H9 (cell line): ENCODE data around the gene OR2AG2. TPM values are rescaled to one million over a fixed set of nuclear protein-coding genes. Genes with fewer than 3 reads are reported as not detected.

Experiments used
- DNase-seq: peaks from one replicate; pipeline ENCODE4 v3.0.0-alpha.2; 2017
- H2AFZ ChIP-seq: one replicate; pipeline ENCODE4 v1.6.1; 2013; ENCODE audit warnings: mild to moderate bottlenecking, low read length, control low read depth, moderate library complexity
- H2AK5ac ChIP-seq: 2 replicates; pipeline ENCODE4 v1.6.1; 2013; ENCODE audit warnings: low read length, control low read depth, mixed read lengths; ENCODE audit not compliant: insufficient read length
- H2BK120ac ChIP-seq: one replicate; pipeline ENCODE4 v1.6.1; 2013; ENCODE audit warnings: low read depth, mild to moderate bottlenecking, low read length, control low read depth, inconsistent platforms; ENCODE audit not compliant: poor library complexity, severe bottlenecking
- H2BK12ac ChIP-seq: 2 replicates; pipeline ENCODE4 v1.6.1; 2013; ENCODE audit warnings: low read length, control low read depth, mixed read lengths, low read depth; ENCODE audit not compliant: insufficient read length
- H2BK15ac ChIP-seq: 2 replicates; pipeline ENCODE4 v1.6.1; 2013; ENCODE audit warnings: low read depth, low read length, control low read depth
- H2BK20ac ChIP-seq: one replicate; pipeline ENCODE4 v1.6.1; 2013; ENCODE audit warnings: low read depth, mild to moderate bottlenecking, low read length, control low read depth, inconsistent platforms; ENCODE audit not compliant: poor library complexity, severe bottlenecking
- H2BK5ac ChIP-seq: 2 replicates; pipeline ENCODE4 v1.6.1; 2013; ENCODE audit warnings: low read length, control low read depth, mixed read lengths; ENCODE audit not compliant: insufficient read length
- H3K14ac ChIP-seq: 2 replicates; pipeline ENCODE4 v1.6.1; 2013; ENCODE audit warnings: low read length, control low read depth; ENCODE audit not compliant: insufficient read depth
- H3K18ac ChIP-seq: 2 replicates; pipeline ENCODE4 v1.6.1; 2013; ENCODE audit warnings: low read depth, mild to moderate bottlenecking, mixed read lengths, low read length, control low read depth; ENCODE audit not compliant: insufficient read length
- H3K23ac ChIP-seq: 2 replicates; pipeline ENCODE4 v1.6.1; 2013; ENCODE audit warnings: low read length, control low read depth, mixed read lengths, low read depth; ENCODE audit not compliant: insufficient read length
- H3K23me2 ChIP-seq: 2 replicates; pipeline ENCODE4 v1.6.1; 2013; ENCODE audit warnings: low read depth, mild to moderate bottlenecking, mixed read lengths, low read length, control low read depth; ENCODE audit not compliant: insufficient read length, poor library complexity, severe bottlenecking
- H3K27ac ChIP-seq: 2 replicates; pipeline ENCODE4 v1.5.1; 2013; ENCODE audit warnings: low read length, control low read depth, mixed read lengths, low read depth; ENCODE audit not compliant: insufficient read length
- H3K27me3 ChIP-seq: 2 replicates; pipeline ENCODE4 v1.6.1; 2013; ENCODE audit warnings: low read length, control low read depth, inconsistent platforms; ENCODE audit not compliant: insufficient read depth
- H3K4ac ChIP-seq: 2 replicates; pipeline ENCODE4 v1.6.1; 2013; ENCODE audit warnings: low read depth, mild to moderate bottlenecking, control low read depth, inconsistent platforms, low read length, moderate library complexity
- H3K4me1 ChIP-seq: 2 replicates; pipeline ENCODE4 v1.6.1; 2013; ENCODE audit warnings: low read length, control low read depth, inconsistent platforms; ENCODE audit not compliant: insufficient read depth
- H3K4me2 ChIP-seq: 2 replicates; pipeline ENCODE4 v1.6.1; 2013; ENCODE audit warnings: low read length, control low read depth, mixed read lengths; ENCODE audit not compliant: insufficient read length, insufficient read depth
- H3K56ac ChIP-seq: 2 replicates; pipeline ENCODE4 v1.6.1; 2013; ENCODE audit warnings: low read depth, mild to moderate bottlenecking, mixed read lengths, low read length, control low read depth; ENCODE audit not compliant: insufficient read length
- H3K79me1 ChIP-seq: 2 replicates; pipeline ENCODE4 v1.6.1; 2013; ENCODE audit warnings: low read depth, mild to moderate bottlenecking, moderate library complexity, low read length, control low read depth, inconsistent platforms; ENCODE audit not compliant: insufficient read depth, poor library complexity, severe bottlenecking
- H3K79me2 ChIP-seq: 2 replicates; pipeline ENCODE4 v1.6.1; 2013; ENCODE audit warnings: low read length, control low read depth, inconsistent platforms; ENCODE audit not compliant: insufficient read depth
- H3K9ac ChIP-seq: 2 replicates; pipeline ENCODE4 v1.6.1; 2013; ENCODE audit warnings: low read length, control low read depth, mixed read lengths; ENCODE audit not compliant: insufficient read length; ENCODE audit errors: extremely low read depth
- H3K9me3 ChIP-seq: one replicate; pipeline ENCODE4 v1.6.1; 2013; ENCODE audit warnings: low read depth, low read length, inconsistent platforms; ENCODE audit not compliant: control insufficient read depth
- H3T11ph ChIP-seq: one replicate; pipeline ENCODE4 v1.6.1; 2013; ENCODE audit warnings: mild to moderate bottlenecking, low read length, control low read depth, inconsistent platforms
- H4K20me1 ChIP-seq: one replicate; pipeline ENCODE4 v1.6.1; 2013; ENCODE audit not compliant: control insufficient read depth, insufficient read length, insufficient read depth
- H4K5ac ChIP-seq: 2 replicates; pipeline ENCODE4 v1.6.1; 2013; ENCODE audit warnings: low read depth, mild to moderate bottlenecking, mixed read lengths, low read length, control low read depth; ENCODE audit not compliant: insufficient read length
- H4K8ac ChIP-seq: replicated peaks from 2 replicates; pipeline ENCODE4 v1.6.1; 2013; ENCODE audit warnings: low read length, control low read depth, mixed read lengths, low read depth; ENCODE audit not compliant: insufficient read length
- H4K91ac ChIP-seq: 2 replicates; pipeline ENCODE4 v1.6.1; 2013; ENCODE audit warnings: low read depth, mild to moderate bottlenecking, moderate library complexity, mixed read lengths, low read length, control low read depth; ENCODE audit not compliant: insufficient read length
- H3K27ac Mint-ChIP-seq, 3 experiments: 2 replicates in 2 of 3; 3 replicates in 1 of 3; pipeline ENCODE4 v1.8.0; 2020 to 2021; ENCODE audit warnings: mixed read lengths in 3 of 3, mild to moderate bottlenecking in 1 of 3, moderate library complexity in 1 of 3
- H3K27me3 Mint-ChIP-seq: 2 replicates; pipeline ENCODE4 v1.8.0; 2021; ENCODE audit warnings: low read depth, mild to moderate bottlenecking, moderate library complexity, mixed read lengths
- H3K36me3 Mint-ChIP-seq, 3 experiments: 2 replicates in 2 of 3; 3 replicates in 1 of 3; pipeline ENCODE4 v1.8.0; 2020 to 2021; ENCODE audit warnings: low read depth in 3 of 3, mixed read lengths in 3 of 3; ENCODE audit not compliant: insufficient read depth in 1 of 3
- H3K4me1 Mint-ChIP-seq, 2 experiments: 2 replicates each; pipeline ENCODE4 v1.8.0; 2020; ENCODE audit warnings: mixed read lengths in 2 of 2
- H3K4me3 Mint-ChIP-seq, 2 experiments: 2 replicates in 1 of 2; 3 replicates in 1 of 2; pipeline ENCODE4 v1.8.0; 2020 to 2021; ENCODE audit warnings: mild to moderate bottlenecking in 2 of 2, mixed read lengths in 2 of 2, moderate library complexity in 1 of 2
- H3K9me3 Mint-ChIP-seq, 2 experiments: 2 replicates in 1 of 2; 3 replicates in 1 of 2; pipeline ENCODE4 v1.8.0; 2020; ENCODE audit warnings: mild to moderate bottlenecking in 2 of 2, mixed read lengths in 2 of 2, moderate library complexity in 1 of 2
- CTCF ChIP-seq: fragments of 200-600 bp; sonication (generic); conservative IDR thresholded peaks from 3 replicates; pipeline ENCODE4 v1.8.0; 2021; ENCODE audit warnings: antibody characterized with exemption, mild to moderate bottlenecking
- WGBS: extraction: QIAGEN DNeasy Blood & Tissue Kit; methylation state at CpG from one replicate; pipeline ENCODE4 v1.1.7; 2013; ENCODE audit warnings: missing lambda C conversion rate, low lambda C conversion rate, mixed read lengths; ENCODE audit not compliant: insufficient read length; ENCODE audit errors: extremely low coverage; 5-methylcytosine and 5-hydroxymethylcytosine counted together
- total RNA-seq: library from RNA; stranded (reverse); gene quantifications from 2 replicates; pipeline ENCODE4 v1.2.1, GENCODE V29; 2021

Gene OR2AG2
- total RNA-seq, 1 experiment from 2014 or later, result 0.33 TPM

GRCh38 chr11:6724013-6724412 lies 47.8 kb downstream of the OR2AG2 start:
- H3K36me3 Mint-ChIP-seq, result no peaks in the 10 kb centered on the region
- H3K9ac ChIP-seq, result no peak overlapping the region
- H3K56ac ChIP-seq, result no peak overlapping the region
- no peak overlapping the region for H3K27ac Mint-ChIP-seq
- no peak for DNase-seq
- no peaks in the 10 kb centered on the region for H3K27me3 ChIP-seq
- H3K23ac ChIP-seq, result no peak overlapping the region
- no peak overlapping the region for H2BK5ac ChIP-seq
- peaks cover 3% of the 10 kb centered on the region; the same call in 1 of the 2 replicates for H3K27me3 Mint-ChIP-seq
- no peak overlapping the region for H2BK12ac ChIP-seq
- no peak overlapping the region for H2AFZ ChIP-seq
- no peak overlapping the region for H4K91ac ChIP-seq
- no peak overlapping the region for H3T11ph ChIP-seq
- H2AK5ac ChIP-seq, result no peak overlapping the region
- H3K4me1 Mint-ChIP-seq, result no peaks in the 10 kb centered on the region
- H4K8ac ChIP-seq, result no peak overlapping the region
- no peak overlapping the region for H3K4me2 ChIP-seq
- no peaks in the 10 kb centered on the region for H3K23me2 ChIP-seq
- WGBS, result no CpG with 5 or more reads among the region's 1 CpG
- H2BK15ac ChIP-seq, result no peak overlapping the region
- no peak overlapping the region for H3K27ac ChIP-seq
- H3K79me1 ChIP-seq, result no peaks in the 10 kb centered on the region
- H3K9me3 Mint-ChIP-seq, result peaks cover 0 to 5% of the 10 kb centered on the region in 2 experiments; a peak in 2 of 5 replicates
- H3K14ac ChIP-seq, result no peak overlapping the region
- no peaks in the 10 kb centered on the region for H3K9me3 ChIP-seq
- no peak overlapping the region for H3K18ac ChIP-seq
- no peaks in the 10 kb centered on the region for H3K79me2 ChIP-seq
- no peak overlapping the region for H2BK120ac ChIP-seq
- H3K4me3 Mint-ChIP-seq, result no peak overlapping the region
- no peaks in the 10 kb centered on the region for H4K20me1 ChIP-seq
- H3K4ac ChIP-seq, result no peak overlapping the region
- no peak for TF ChIP-seq CTCF
- no peak overlapping the region for H4K5ac ChIP-seq
- H2BK20ac ChIP-seq, result no peak overlapping the region
- no peaks in the 10 kb centered on the region for H3K4me1 ChIP-seq
